A549 (cell line): Measurements from ENCODE around the gene IGLL1. TPM values are rescaled to one million over a fixed set of nuclear protein-coding genes. Genes with fewer than 3 reads are reported as not detected.
A peak's percentile ranks its signal among the peaks of the same experiment; 100 is the strongest.
"Not testable (repeated sequence)": the region's sequence is repeated elsewhere in the genome, so short reads cannot be mapped to it uniquely, and the experiment has no call there.

Experiments used
- ATAC-seq, 2 experiments: fragments of 200-7000 bp in 1 of 2; fragments of >200 bp in 1 of 2; cut with Nextera tagmentation in 1 of 2; cut with Tn5 transposase in 1 of 2; 3 replicates each; pipeline versions ENCODE4 v1.8.0 to v1.9.1; 2018 to 2020; ENCODE audit warnings: mild to moderate bottlenecking in 1 of 2, moderate library complexity in 1 of 2
- CTCF ChIA-PET: fragments of 300-600 bp; sonication (Branson Sonifier 250); formaldehyde crosslinking; extraction: SDS; loops from one replicate; lab custom pipeline; 2021; ENCODE audit warnings: antibody characterized with exemption, inconsistent platforms; lab: Yijun Ruan, JAX
- POLR2A ChIA-PET: fragments of 350-600 bp; formaldehyde crosslinking; extraction: SDS; loops from one replicate; lab custom pipeline; 2021; ENCODE audit warnings: antibody characterized with exemption, inconsistent platforms; lab: Yijun Ruan, JAX
- DNase-seq, 2 experiments: peaks; one replicate each; pipeline versions ENCODE4 v3.0.0 to v3.0.0-alpha.2; 2011 to 2016; ENCODE audit warnings: low read depth in 1 of 2, low spot score in 1 of 2
- FAIRE-seq: peaks from 2 replicates; lab custom pipeline; 2011; peaks lifted over from hg19 to GRCh38; lab: Jason Lieb, UNC
- H3K27ac ChIP-seq, 2 experiments: fragments of >200 bp; sonication (Bioruptor Twin); formaldehyde crosslinking; 3 replicates each; pipeline ENCODE4 v1.5.1; 2016 to 2017
- H3K4me1 ChIP-seq: fragments of >200 bp; sonication (Bioruptor Twin); formaldehyde crosslinking; 3 replicates; pipeline ENCODE4 v1.6.1; 2016
- H3K4me2 ChIP-seq: fragments of >200 bp; sonication (Bioruptor Twin); formaldehyde crosslinking; 3 replicates; pipeline ENCODE4 v1.6.1; 2016
- H3K4me3 ChIP-seq: fragments of >200 bp; sonication (Bioruptor Twin); formaldehyde crosslinking; 3 replicates; pipeline ENCODE4 v1.5.1; 2016
- H3K9me3 ChIP-seq: fragments of >200 bp; sonication (Bioruptor Twin); formaldehyde crosslinking; 3 replicates; pipeline ENCODE4 v1.6.1; 2016
- BHLHE40 ChIP-seq: IDR thresholded peaks from 2 replicates; pipeline ENCODE4 v1.6.1; 2012; ENCODE audit warnings: low read depth, low read length, inconsistent platforms
- CBX2 ChIP-seq: fragments of 200-600 bp; sonication (generic); IDR thresholded peaks from 2 replicates; pipeline ENCODE4 v1.6.1; 2016; ENCODE audit warnings: low read depth, mild to moderate bottlenecking, borderline replicate concordance
- CEBPB ChIP-seq, 2 experiments: fragments of >200 bp in 1 of 2; sonication (Bioruptor Twin) in 1 of 2; formaldehyde crosslinking in 1 of 2; IDR thresholded peaks; 2 replicates each; pipeline ENCODE4 v1.6.1; 2012 to 2016
- CHD2 ChIP-seq: fragments of 150-350 bp; IDR thresholded peaks from 2 replicates; pipeline ENCODE4 v1.6.1; 2014; ENCODE audit warnings: low read length; ENCODE audit not compliant: partially characterized antibody
- CTCF ChIP-seq: fragments of >200 bp; sonication (Bioruptor Twin); formaldehyde crosslinking; IDR thresholded peaks from 3 replicates; pipeline ENCODE4 v1.5.1; 2016
- EHF ChIP-seq: fragments of 250-450 bp; sonication (Bioruptor Pico); IDR thresholded peaks from 2 replicates; pipeline ENCODE4 v1.5.0; 2020; ENCODE audit warnings: mild to moderate bottlenecking
- EHMT2 ChIP-seq: fragments of 200-600 bp; sonication (generic); IDR thresholded peaks from 2 replicates; pipeline ENCODE4 v1.6.1; 2016; ENCODE audit warnings: antibody characterized with exemption, low read depth, mild to moderate bottlenecking, moderate library complexity
- FOSB ChIP-seq: fragments of 250-450 bp; sonication (Bioruptor Pico); IDR thresholded peaks from 2 replicates; pipeline ENCODE4 v1.5.0; 2020; ENCODE audit warnings: mild to moderate bottlenecking, moderate library complexity
- FOSL2 ChIP-seq, 2 experiments: fragments of 450-650 bp in 1 of 2; fragments of >200 bp in 1 of 2; sonication (Bioruptor Twin) in 1 of 2; formaldehyde crosslinking; IDR thresholded peaks; 2 replicates each; pipeline versions ENCODE4 v1.5.0 to v1.6.1; 2016 to 2020; ENCODE audit warnings: mild to moderate bottlenecking in 1 of 2, moderate library complexity in 1 of 2
- GATA3 ChIP-seq: IDR thresholded peaks from 2 replicates; pipeline ENCODE4 v1.6.1; 2012; ENCODE audit warnings: borderline replicate concordance
- HDAC2 ChIP-seq: fragments of 200-600 bp; sonication (generic); IDR thresholded peaks from 2 replicates; pipeline ENCODE4 v1.6.1; 2016
- HOXB13 ChIP-seq: fragments of 250-450 bp; sonication (Bioruptor Pico); IDR thresholded peaks from 2 replicates; pipeline ENCODE4 v1.5.0; 2020; ENCODE audit warnings: low read depth, mild to moderate bottlenecking, moderate library complexity
- JUN ChIP-seq, 2 experiments: fragments of >200 bp; sonication (Bioruptor Twin); formaldehyde crosslinking; IDR thresholded peaks; 2 replicates in 1 of 2; 3 replicates in 1 of 2; pipeline ENCODE4 v1.6.1; 2016 to 2017
- JUNB ChIP-seq: fragments of >200 bp; sonication (Bioruptor Twin); formaldehyde crosslinking; IDR thresholded peaks from 2 replicates; pipeline ENCODE4 v1.6.1; 2016
- KDM5A ChIP-seq: fragments of 200-600 bp; sonication (generic); IDR thresholded peaks from 2 replicates; pipeline ENCODE4 v1.6.1; 2016; ENCODE audit warnings: antibody characterized with exemption, mild to moderate bottlenecking
- MAZ ChIP-seq: fragments of 150-350 bp; IDR thresholded peaks from 2 replicates; pipeline ENCODE4 v1.6.1; 2014; ENCODE audit warnings: antibody characterized with exemption, low read depth, low read length, borderline replicate concordance
- MYC ChIP-seq: IDR thresholded peaks from 2 replicates; pipeline ENCODE4 v1.6.1; 2012; ENCODE audit warnings: mild to moderate bottlenecking, inconsistent platforms, low read length, improper control_type of control experiment, borderline replicate concordance
- NFE2L2 ChIP-seq: fragments of 150-350 bp; conservative IDR thresholded peaks from 2 replicates; pipeline ENCODE4 v1.6.1; 2014; ENCODE audit warnings: low read length
- TP53 ChIP-seq: fragments of 250-450 bp; sonication (Bioruptor Pico); IDR thresholded peaks from 2 replicates; pipeline ENCODE4 v1.5.0; 2021; ENCODE audit warnings: mild to moderate bottlenecking, moderate library complexity
- ZC3H11A ChIP-seq: fragments of 450-650 bp; IDR thresholded peaks from 2 replicates; pipeline ENCODE4 v1.6.1; 2014; ENCODE audit warnings: antibody characterized with exemption, mild to moderate bottlenecking
- WGBS: methylation state at CpG from one replicate; pipeline ENCODE4 v1.1.6; 2017; ENCODE audit errors: missing lambda C conversion rate; 5-methylcytosine and 5-hydroxymethylcytosine counted together
- polyA plus RNA-seq, 4 experiments: library from polyadenylated mRNA; depleted of rRNA in 3 of 4; stranded (reverse); fragments of >200 nt; fragmentation: RNase III in 1 of 4; extraction: RNeasy Plus Mini Kit Qiagen cat#74134 plus additional on column Dnase treatment in 1 of 4; gene quantifications; 2 replicates in 3 of 4; 3 replicates in 1 of 4; pipeline ENCODE4 v1.2.3, GENCODE V29; 2011 to 2017
- TF ChIP-seq, protein P1 (sequence below): fragments of 250-450 bp; sonication (Bioruptor Pico); IDR thresholded peaks from 2 replicates; pipeline ENCODE4 v1.5.0; 2020; ENCODE audit warnings: low read depth, mild to moderate bottlenecking, moderate library complexity
- TF ChIP-seq, protein P2 (sequence below): IDR thresholded peaks from 2 replicates; pipeline ENCODE4 v1.6.1; 2012; ENCODE audit warnings: low read depth, borderline replicate concordance

The IGLL1 gene
- polyA plus RNA-seq, 2 of the 4 experiments (the other 2 are of a cell fraction), result not detected

GRCh38 chr22:23603266-23603665 lies 23.2 kb upstream of the IGLL1 start:
- ATAC-seq (no peak), DNase-seq (no peak), FAIRE-seq (no peak)
- WGBS, result 64% methylated on average over 7 of the region's 7 CpGs
- TF ChIP-seq TP53 (CRISPR knock-in tag), result no peak
- TF ChIP-seq CTCF, result no peak
- no peak for TF ChIP-seq BHLHE40
- TF ChIP-seq JUNB, result no peak
- no peak for TF ChIP-seq EHMT2
- TF ChIP-seq EHF (CRISPR knock-in tag), result no peak
- TF ChIP-seq, protein P1, sequence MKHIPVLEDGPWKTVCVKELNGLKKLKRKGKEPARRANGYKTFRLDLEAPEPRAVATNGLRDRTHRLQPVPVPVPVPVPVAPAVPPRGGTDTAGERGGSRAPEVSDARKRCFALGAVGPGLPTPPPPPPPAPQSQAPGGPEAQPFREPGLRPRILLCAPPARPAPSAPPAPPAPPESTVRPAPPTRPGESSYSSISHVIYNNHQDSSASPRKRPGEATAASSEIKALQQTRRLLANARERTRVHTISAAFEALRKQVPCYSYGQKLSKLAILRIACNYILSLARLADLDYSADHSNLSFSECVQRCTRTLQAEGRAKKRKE (CRISPR knock-in tag), result no peak
- no peak for TF ChIP-seq MAZ
- TF ChIP-seq HDAC2, result no peak
- no peak for TF ChIP-seq FOSL2 (IDR thresholded peaks at IDR 0.05)
- no peak for TF ChIP-seq FOSL2 (CRISPR knock-in tag; IDR thresholded peaks at IDR 0.05)
- TF ChIP-seq, protein P2, sequence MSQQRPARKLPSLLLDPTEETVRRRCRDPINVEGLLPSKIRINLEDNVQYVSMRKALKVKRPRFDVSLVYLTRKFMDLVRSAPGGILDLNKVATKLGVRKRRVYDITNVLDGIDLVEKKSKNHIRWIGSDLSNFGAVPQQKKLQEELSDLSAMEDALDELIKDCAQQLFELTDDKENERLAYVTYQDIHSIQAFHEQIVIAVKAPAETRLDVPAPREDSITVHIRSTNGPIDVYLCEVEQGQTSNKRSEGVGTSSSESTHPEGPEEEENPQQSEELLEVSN, result no peak
- no peak for TF ChIP-seq HOXB13 (CRISPR knock-in tag)
- TF ChIP-seq CEBPB (IDR thresholded peaks at IDR 0.05), result no peak
- no peak for TF ChIP-seq KDM5A
- TF ChIP-seq NFE2L2, result no peak
- no peak for TF ChIP-seq MYC
- TF ChIP-seq GATA3, result no peak
- no peak for TF ChIP-seq ZC3H11A
- TF ChIP-seq FOSB (CRISPR knock-in tag), result no peak
- no peak for TF ChIP-seq JUN (IDR thresholded peaks at IDR 0.05)
- H3K4me1 ChIP-seq, result no peaks in the 10 kb centered on the region
- CTCF ChIA-PET, result interaction anchor here (0.6 kb wide), 1 partner anchor 246 kb away, joined by 3 read pairs; no protein-coding TSS in a partner anchor
- H3K4me3 ChIP-seq, result no peak overlapping the region
- POLR2A ChIA-PET, result no interaction called here
- no peak overlapping the region for H3K27ac ChIP-seq
- no peaks in the 10 kb centered on the region for H3K9me3 ChIP-seq
- no peak overlapping the region for H3K4me2 ChIP-seq

GRCh38 chr22:23598805-23599518 lies 18.9 kb upstream of the IGLL1 start:
- CTCF ChIA-PET, result no interaction called here
- TF ChIP-seq CBX2 (no peak), TP53 (CRISPR knock-in tag) (no peak), CHD2 (no peak), MYC (no peak)
- TF ChIP-seq, all 56 proteins: peak for 0
- no peak overlapping the region for H3K27ac ChIP-seq
- WGBS, result 82% methylated on average over 8 of the region's 9 CpGs
- H3K9me3 ChIP-seq, result no peaks in the 10 kb centered on the region
- no peak for FAIRE-seq
- H3K4me3 ChIP-seq, result no peak overlapping the region
- DNase-seq, result no peak
- POLR2A ChIA-PET, result no interaction called here
- no peaks in the 10 kb centered on the region for H3K4me1 ChIP-seq
- no peak for ATAC-seq
- no peak overlapping the region for H3K4me2 ChIP-seq

DNA sequence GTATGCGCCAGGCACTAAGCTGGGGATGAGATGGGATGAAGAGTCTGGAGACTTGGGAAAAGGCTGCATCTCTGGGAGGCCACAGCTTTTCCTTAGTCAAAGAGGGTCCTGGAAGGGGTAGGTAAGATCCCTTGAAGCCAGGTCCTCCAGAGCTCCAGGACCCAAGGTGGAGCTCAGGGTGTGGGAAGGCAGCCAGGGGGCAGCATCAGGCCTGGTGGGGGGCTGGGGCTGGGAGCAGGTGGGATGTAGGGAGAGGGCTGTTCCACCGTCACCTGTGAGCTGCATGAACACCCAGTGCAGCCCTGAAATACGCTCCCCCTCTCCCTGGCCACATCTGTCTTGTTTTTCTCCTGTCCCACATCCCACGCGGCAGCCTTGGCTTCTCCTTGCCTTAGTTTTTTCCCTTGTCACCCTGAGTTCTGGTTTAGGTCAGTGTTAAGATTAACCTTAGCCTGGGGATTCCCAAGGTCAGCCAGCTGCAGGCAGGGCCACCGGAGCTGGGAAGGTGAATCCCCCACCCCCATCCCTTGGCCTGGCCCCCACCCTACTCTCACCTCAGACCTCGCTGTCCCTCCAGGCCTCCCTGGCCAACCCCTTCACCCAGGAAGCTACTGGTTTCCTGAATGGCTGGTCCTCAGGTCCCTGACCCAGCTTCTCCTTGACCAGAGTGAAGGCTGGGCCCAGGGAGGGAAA lies 17.6 kb upstream of the IGLL1 start:
- CTCF ChIA-PET, result interaction anchor here (0.6 kb wide), 1 partner anchor 307 kb away, joined by 3 read pairs; no protein-coding TSS in a partner anchor
- H3K4me3 ChIP-seq, H3K9me3 ChIP-seq, H3K4me2 ChIP-seq, POLR2A ChIA-PET, FAIRE-seq, H3K4me1 ChIP-seq, DNase-seq, H3K27ac ChIP-seq: not testable (repeated sequence)
- WGBS, result 82% methylated on average over 4 of the region's 7 CpGs
- ATAC-seq, result peak in 1 of 2 experiments; percentile 45; a peak in 3 of 6 replicates

GRCh38 chr22:23595904-23596303 lies 15.8 kb upstream of the IGLL1 start:
- H3K4me3 ChIP-seq, FAIRE-seq, H3K9me3 ChIP-seq, ATAC-seq, H3K27ac ChIP-seq, DNase-seq, H3K4me2 ChIP-seq, CTCF ChIA-PET, POLR2A ChIA-PET, H3K4me1 ChIP-seq: not testable (repeated sequence)
- 11% methylated on average over 6 of the region's 6 CpGs for WGBS
